GOT3 (cell line): ENCODE measurements around the gene POU3F1.

Source experiments
- DNase-seq: peaks from one replicate; lab custom pipeline; 2025; ENCODE audit warnings: mixed read lengths; lab: John Stamatoyannopoulos, UW

The POU3F1 gene

DNA sequence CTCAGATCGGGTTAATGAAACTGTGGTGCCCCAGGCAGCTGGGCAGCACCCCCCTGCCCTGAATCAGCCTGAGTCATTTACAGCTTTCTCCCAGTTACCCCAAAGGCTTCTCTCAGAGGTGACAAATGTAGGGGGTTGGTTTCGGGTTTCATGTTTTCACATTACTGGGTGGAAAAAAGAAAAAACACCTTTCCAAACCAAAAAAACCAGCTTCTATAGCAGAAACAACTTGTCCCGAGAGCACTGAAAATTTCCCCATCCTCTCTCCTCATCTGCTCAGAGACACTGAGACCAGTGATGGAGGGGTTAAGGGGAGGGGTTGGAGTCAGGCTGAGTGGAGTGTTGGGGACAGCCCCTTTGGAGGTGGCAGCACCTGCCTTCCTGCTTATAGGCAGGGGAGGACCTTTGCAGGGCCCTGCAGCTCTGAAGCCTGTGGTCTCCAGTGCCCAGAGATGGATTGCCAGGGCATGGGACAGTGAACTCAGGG lies 18.4 kb downstream of the POU3F1 start:
- DNase-seq: no peak

DNA sequence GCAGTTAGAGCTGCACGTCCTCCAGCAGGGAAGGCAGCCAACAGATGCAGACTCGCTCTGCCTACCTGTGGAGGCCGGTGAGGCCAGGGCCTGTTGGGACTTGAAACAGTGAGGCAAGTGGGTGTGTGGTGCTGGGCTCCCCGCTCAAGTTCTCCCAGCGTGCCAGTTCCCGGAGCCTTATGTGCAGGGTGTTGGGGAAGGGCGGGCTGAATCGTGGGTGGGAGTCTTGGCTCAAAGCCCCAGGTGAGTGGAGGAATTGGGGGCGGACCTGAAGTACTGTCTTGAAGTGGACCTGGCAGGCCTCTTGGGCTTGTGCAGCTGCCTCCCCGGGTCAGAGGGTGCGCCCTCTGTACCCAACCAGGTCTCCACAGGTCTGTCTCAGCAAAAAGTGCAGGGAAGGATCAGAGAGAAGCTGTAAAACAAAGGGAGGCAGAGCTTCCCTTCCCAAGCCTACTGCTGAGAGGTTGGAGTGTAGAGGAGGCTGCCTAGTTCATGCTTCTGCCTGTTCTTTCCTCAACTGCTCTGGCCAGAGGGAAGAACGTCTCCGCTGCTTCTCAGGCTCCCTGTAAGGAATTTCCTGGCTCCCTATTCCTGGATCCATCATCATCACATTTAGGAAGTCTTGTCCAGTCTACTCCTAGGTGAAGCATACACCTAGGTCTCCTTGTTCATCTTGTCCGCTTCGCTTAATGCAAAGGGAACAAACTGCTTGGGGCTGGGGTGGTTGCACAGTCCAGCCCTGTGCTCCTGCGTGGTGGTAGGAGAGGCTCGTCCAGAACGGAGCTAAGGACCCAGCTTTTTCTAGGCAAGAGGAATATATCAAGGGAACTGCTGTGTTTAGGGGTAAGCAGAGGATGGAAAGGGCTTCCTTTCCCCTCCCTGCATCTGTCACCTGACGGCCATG lies 19.1 kb downstream of the POU3F1 start:
- DNase-seq: no peak

GRCh38 chr1:38026592-38027200 lies 19.9 kb downstream of the POU3F1 start:
- peak; percentile 58 for DNase-seq

- DNase-seq: no peak
These were observed 20.9 kb downstream of the POU3F1 start for GRCh38 chr1:38025664-38026063.

GRCh38 chr1:38025233-38025632 lies 21.4 kb downstream of the POU3F1 start:
- no peak for DNase-seq

GRCh38 chr1:38022810-38023209 lies 23.8 kb downstream of the POU3F1 start:
- no peak for DNase-seq

GRCh38 chr1:38021969-38022368 lies 24.6 kb downstream of the POU3F1 start:
- no peak for DNase-seq

DNA sequence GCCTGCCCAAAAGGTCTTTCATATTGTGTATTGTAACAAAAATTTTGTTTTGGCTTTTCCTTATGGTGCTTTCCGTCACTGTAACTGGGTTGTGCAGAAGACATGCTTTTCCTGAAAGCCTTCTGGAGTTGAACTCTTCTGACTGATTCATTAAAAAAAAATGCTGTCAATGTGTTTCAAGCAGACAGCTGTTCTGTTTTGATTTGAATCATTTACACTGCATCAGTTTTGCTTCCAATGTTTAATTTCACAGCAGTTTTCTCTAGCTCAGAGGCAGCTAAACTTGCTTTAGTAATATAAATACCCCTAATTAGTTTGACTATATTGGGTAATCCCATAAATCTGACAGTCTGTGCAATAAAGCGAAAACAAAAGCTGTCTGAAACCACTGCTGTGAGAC lies 26.2 kb downstream of the POU3F1 start:
- no peak for DNase-seq

DNA sequence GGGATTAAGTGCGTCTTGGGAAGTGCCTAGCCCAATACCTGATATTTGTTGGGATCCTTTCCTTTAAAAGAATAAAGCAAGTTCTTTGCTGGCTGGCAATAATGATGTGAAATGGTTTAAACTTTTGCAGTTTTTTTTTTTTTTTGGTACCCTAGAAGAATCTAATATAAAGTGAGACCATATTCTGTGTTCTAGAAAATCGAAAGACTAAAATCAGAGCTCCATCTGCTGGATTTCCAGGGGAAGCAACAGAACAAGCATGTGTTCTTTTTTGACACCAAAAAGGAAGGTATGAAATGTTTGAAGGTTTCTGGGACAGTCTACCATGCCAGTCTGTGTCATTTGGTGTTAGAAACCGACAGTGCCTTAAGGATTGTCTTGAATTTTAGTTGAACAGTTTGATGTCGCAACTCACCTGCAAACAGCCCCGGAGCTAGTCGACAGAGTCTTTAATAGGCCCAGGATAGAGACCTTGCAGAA lies 27.7 kb downstream of the POU3F1 start:
- no peak for DNase-seq

DNA sequence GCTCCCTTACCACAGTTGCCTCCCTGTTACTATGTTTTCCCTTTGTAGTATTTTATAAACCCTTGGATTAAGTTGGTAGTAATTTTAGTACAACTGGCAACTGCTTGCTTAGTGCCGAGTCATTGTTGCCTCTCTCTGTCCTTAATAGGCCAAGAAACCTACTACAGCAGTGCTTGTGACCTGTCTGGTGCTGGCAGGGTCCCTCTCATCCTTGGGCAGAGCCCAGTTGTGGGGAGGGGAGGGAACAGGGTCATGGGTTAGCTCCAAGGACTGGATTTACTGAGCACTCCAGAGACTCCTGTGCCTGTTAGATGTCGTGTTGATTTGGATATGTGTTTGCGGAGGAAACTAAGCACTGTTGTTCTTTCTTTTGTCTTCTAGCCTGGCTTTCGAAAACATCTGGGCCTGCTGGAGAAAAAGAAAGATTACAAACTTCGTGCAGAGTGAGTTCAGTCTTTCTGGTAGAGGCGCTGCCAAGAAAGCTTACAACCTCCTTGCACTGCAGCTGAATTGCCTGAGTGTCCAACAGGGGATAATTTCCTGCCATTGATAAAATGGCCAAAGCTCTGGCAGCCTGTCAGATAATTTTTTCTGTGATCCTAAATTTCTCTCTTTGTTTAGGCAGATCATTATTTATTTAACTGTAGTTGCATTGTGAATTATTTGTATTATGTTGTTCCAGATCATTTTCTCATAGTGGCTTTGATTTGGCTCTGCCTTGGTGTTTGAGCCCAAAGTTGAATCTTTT lies 30.4 kb downstream of the POU3F1 start:
- DNase-seq: no peak

GRCh38 chr1:38014724-38015424 lies 31.7 kb downstream of the POU3F1 start:
- no peak for DNase-seq

DNA sequence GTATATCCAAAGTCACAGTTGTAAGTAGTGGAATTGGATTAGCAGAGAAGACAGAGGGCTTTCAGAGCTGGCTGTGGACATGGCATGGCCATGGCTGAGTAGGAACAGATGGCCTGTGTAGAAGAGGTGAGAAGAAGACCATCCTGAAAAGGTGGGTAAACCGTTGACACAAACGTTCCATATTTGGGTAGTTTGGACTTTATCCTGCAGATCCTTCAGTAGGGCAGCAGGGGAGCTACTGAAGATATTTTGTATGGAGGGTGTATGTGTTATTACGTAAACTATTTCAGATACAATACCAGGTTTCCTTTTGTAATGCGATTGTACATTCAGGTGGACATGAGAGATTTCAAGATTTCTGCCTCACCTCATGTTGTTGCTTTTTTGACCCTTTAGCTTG lies 32.4 kb downstream of the POU3F1 start:
- no peak for DNase-seq

DNA sequence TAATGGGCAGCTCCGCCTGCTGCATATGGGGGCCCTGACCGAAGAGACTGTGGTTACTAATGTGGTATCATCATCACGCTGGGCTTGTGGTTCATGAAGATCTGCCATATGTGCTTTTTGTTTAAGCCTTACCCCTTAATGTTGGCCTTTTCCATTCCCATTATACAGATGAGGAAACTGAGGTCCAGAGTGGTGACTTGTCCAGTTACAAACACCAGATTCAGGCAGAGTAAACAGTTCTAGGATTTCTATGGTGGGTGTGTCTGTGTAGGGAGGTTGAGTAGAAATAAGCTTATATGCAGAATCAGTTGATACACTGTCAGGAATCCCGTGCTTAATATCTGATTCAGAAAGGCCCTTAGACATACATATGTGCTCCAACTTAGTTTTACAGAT lies 33.4 kb downstream of the POU3F1 start:
- DNase-seq: no peak

GRCh38 chr1:38012363-38013226 lies 34.0 kb downstream of the POU3F1 start, which contains the start of gene UTP11:
UTP11 (plus strand) TSS chr1:38012734; CDS start chr1:38012803, 69 bp downstream.
- peak; percentile 87 for DNase-seq

GRCh38 chr1:38009841-38010180 lies 36.8 kb downstream of the POU3F1 start:
- no peak for DNase-seq

GRCh38 chr1:38009088-38009840 lies 37.3 kb downstream of the POU3F1 start:
- no peak for DNase-seq

DNA sequence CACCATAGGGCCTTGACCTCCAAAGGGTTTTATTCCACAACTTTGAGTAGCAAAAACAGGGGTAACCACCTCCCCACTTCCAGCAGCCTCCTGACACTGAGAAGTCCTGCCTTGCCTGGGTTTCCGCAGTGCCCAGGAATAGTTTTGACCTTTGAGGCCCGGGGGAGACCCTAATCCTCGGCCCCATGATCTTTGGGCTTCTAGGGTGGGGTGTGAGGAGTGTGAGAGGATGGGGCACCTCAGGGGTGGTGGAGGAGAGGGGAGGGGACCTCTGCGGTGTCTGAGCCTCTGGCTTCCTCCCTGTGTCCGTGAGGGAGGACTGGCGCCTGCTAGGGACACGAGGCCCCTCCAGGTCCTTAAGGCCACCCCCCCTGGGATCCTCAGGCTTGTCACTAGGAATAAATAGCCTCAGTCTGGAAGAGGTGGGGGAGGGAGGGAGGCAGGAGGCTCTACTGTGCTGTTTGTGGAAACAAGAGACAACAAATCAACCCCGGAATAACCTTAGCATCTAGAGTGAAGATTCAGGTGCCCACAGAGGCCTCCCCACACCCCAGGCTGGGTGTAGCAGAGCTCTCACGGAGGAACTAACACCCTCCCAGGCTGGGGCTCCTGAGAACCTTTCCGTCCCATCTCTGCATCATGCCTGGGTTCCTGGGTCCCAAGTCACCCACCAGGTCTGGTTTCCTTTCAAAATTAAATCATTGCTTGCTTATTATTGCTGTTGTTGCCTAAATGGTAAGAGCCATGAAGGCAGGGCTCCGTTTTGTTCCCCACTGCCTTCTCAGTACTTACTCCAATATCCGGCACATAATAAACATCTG lies 40.4 kb downstream of the POU3F1 start:
- DNase-seq: no peak

GRCh38 chr1:38005195-38006007 lies 41.2 kb downstream of the POU3F1 start, which contains the start of gene FHL3:
FHL3 (minus strand) TSS chr1:38005514; CDS start chr1:37999412, 6,102 bp downstream.
- DNase-seq: no peak
